ENCODE measurements around the gene MRPS18B.
"Not testable (repeated sequence)": the region's sequence is repeated elsewhere in the genome, so short reads cannot be mapped to it uniquely, and the experiment has no call there.

Gene MRPS18B

DNA sequence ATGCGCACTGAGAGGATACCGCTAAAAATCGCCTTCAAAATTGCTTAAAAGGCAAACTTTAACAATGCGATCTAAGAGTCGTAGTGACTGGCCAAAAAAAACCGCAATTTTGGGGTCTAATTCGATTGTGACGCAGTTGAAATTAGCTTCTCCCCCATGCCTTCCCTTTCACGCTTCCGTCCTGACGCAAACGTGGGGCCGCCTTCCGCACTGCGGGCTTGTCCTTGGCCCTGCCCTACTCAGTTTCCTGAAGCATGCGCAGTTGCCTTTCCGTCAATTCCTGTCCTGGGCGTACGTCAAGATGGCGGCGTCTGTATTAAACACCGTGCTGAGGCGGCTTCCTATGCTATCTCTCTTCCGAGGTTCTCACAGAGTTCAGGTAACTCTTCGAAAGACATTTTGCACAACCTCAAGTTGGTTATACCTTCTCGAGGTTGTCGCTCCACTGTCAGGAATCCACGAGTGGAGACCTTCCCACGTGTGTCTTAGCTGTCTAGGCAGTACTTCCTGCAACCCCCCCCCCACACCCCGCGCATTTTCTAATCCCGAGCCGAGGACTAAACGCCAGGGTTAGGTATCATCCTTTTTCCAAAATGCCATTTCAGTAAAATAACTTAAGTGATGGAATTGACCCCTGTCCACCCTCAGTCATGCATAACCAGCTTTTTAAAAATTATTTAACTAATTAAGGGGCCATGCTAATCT is at the start of gene MRPS18B:
Gene MRPS18B, plus strand, starts transcription at position 276 of the 705 bp plus-strand sequence. Its CDS starts 26 bp downstream, at position 302.
- DNase-seq (ENCODE audit: low read depth) = peak; percentile 93

DNA sequence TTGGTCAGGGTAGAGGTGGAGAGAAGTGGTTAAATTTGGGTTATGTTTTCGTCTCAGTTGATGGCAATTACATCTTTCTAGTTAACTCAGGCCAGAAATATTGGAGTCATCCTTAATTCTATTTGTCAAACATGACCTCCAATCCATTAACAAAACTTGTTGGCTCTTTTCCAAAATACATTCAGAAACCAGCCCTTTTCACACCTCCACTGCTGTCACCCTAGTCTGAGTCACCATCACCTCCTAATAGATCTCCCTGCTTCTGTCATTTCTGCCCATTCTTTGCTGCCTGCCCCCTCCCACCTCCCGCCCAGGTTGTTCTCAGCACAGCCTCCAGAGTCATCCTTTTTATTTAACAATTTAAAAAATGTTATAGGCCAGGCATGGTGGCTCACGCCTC is 49.4 kb upstream of the MRPS18B start:
- DNase-seq (ENCODE audit: low read depth) = no peak

DNA sequence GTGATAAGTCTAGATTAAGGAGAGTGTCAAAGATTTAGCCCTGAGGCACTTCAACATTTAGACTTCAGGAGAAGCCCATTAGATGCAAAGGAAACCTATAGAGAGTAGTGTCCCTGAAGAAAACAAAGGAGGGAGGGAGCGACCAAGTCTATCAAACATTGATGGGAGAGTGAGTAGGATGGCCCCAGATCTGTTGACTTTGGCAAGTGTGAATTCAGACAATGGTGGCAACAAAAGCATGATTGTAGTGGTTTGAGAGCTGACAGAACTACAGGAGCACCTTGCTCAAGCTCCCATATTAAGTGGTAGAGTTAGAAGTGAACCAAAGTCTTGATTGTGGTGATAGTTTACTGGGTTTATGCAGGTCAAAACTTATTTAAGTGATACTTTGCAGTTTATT is 47.4 kb upstream of the MRPS18B start:
- DNase-seq (ENCODE audit: low read depth) = no peak

DNA sequence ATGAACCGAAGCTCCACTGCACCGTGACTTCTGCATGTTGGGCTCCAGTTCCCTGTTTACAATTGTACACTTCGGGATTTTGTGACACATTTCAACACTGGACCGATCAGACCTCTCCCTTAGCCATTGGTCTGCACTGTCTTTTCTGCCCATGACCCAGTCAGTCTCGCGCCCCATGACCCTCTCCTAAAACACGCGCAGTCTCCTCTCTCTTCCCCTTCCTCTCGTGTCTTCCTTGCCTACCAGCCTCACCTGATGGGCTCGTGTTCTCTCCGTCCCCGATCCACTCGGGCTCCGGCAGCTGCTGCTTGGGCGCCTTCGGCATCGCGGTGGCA is 46.9 kb upstream of the MRPS18B start:
- no peak for DNase-seq (ENCODE audit: low read depth)

DNA sequence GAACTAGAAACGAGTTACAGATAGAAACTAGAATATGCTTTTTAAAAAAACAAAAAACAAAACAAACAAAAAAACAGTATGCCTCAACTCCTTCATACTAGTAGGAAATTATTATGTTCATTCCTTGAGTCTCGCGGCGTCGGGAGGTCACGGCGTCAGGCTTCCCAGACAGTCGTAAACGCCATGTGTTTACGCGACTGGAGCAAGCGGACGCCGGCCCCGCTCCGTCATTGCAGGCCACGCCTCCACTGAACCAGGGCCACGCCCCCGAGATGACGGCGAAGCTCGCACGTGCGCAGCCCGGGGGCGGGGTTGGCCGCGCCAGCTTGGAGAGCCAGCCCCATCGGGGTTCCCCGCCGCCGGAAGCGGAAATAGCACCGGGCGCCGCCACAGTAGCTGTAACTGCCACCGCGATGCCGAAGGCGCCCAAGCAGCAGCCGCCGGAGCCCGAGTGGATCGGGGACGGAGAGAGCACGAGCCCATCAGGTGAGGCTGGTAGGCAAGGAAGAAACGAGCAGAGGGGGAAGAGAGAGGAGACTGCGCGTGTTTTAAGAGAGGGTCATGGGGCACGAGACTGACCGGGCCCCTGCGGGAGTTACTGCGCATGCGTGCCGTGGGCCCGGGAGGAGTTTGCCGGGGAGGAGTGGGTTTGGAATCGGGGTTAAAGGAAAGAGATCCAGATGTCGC is 46.4 kb upstream of the MRPS18B start, which contains the start of gene ABCF1:
Gene ABCF1, plus strand, starts transcription at position 368 of the 687 bp plus-strand sequence. Its CDS starts 46 bp downstream, at position 414.
- DNase-seq (ENCODE audit: low read depth) = peak; percentile 76

DNA sequence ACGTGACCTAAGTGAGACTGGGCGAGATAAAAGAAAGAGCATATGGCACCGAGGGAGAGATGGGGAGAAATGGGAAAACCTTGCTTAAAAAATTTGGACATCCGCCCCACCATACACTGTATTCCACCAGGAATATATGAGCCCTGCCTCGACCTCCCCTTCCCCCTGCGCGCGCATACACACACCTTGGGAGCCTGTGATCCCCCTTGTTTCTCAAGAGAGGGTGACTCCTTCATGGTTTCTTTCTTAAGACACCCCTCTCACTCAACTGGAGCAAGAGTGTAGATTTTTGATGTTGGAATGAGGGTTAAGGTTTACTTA is 45.9 kb upstream of the MRPS18B start:
- no peak for DNase-seq (ENCODE audit: low read depth)

DNA sequence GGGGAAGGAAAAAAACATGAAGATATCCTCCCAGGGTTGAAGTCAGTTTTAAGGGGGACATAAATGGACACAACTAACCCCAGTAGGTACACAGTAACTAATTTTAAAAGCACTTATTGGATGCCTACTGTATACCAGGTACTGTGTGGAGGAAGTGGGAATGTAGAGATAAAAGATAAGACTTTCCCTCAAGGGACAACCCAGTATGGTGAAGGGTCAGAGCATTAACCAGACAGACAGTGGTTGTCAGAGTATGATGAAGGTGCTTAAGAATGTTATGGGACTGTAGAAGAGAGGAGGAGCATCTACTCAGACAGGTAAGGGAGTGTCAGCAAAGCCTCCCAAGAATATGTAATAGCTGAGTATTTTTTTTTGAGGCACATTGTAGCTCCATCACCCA is 45.5 kb upstream of the MRPS18B start:
- DNase-seq (ENCODE audit: low read depth) = no peak

DNA sequence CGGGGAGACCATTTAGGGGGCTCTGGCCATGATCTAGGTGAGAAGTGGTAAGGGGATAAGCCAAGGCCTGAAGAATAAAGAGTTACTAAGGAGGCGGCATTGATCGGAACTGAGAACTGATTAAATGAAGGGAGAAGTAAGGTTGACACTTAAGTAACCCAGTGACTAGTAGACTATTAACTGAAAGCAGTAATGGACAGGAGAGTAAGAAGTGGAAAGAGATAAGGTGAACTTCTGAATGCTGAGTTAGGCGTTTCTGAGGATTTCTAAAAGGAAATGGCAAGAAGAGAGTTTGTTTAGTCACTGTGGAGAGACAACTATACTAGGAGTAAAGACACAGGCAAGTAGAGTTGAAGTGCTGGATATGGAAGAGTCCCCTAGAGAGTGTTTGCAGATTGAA is 44.5 kb upstream of the MRPS18B start:
- no peak for DNase-seq (ENCODE audit: low read depth)

DNA sequence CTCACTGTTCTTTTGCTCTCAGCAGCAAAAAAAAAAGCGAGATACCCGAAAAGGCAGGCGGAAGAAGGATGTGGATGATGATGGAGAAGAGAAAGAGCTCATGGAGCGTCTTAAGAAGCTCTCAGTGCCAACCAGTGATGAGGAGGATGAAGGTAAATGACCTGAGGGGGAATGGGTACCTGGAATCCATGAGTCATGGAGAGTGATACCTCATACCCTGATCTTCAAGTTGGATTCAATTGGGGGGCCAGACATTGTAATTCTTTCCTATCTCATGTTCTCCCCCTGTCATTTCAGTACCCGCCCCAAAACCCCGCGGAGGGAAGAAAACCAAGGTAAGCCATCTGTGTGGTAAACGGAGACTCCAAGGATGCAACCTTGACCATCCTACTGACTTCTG is 39.6 kb upstream of the MRPS18B start:
- DNase-seq (ENCODE audit: low read depth) = no peak

DNA sequence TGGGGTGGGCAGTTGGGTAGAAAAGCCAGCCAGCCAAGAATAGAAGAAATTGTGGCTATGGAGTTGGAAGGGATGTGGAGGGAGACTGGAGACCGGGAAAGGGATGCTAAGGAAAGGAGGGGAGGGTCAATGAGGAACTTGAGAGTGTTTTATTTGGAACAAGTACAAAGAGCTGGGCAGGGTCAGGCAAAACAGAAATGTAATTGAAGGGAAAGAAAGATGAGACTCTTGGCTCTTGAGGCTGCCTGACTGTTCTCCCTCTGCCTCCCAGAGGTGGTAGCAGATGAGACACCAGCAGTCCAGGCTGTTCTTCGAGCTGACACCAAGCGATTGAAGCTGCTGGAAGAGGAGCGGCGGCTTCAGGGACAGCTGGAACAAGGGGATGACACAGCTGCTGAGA is 33.7 kb upstream of the MRPS18B start:
- no peak for DNase-seq (ENCODE audit: low read depth)

DNA sequence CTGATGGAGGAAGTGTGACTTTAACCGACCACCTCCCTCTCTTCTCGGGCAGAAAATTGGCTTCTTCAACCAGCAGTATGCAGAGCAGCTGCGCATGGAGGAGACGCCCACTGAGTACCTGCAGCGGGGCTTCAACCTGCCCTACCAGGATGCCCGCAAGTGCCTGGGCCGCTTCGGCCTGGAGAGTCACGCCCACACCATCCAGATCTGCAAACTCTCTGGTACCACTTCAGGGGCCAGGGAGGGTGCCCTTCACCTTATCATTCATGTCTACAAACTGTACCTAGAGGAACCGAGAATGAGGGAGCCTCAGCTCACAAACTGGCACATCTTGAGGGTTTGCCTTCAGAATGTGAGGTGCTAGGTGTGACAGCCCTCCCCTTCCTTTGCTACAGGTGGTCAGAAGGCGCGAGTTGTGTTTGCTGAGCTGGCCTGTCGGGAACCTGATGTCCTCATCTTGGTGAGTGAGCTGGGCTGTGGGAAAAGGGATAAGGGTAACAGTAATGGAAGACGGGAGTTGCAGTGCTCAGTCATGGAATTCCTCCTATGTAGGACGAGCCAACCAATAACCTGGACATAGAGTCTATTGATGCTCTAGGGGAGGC is 27.8 kb upstream of the MRPS18B start:
- no peak for DNase-seq (ENCODE audit: low read depth)

DNA sequence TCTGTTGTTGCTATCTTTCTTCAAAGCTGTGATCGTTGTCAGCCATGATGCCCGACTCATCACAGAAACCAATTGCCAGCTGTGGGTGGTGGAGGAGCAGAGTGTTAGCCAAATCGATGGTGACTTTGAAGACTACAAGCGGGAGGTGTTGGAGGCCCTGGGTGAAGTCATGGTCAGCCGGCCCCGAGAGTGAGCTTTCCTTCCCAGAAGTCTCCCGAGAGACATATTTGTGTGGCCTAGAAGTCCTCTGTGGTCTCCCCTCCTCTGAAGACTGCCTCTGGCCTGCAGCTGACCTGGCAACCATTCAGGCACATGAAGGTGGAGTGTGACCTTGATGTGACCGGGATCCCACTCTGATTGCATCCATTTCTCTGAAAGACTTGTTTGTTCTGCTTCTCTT is 27.1 kb upstream of the MRPS18B start:
- no peak for DNase-seq (ENCODE audit: low read depth)

DNA sequence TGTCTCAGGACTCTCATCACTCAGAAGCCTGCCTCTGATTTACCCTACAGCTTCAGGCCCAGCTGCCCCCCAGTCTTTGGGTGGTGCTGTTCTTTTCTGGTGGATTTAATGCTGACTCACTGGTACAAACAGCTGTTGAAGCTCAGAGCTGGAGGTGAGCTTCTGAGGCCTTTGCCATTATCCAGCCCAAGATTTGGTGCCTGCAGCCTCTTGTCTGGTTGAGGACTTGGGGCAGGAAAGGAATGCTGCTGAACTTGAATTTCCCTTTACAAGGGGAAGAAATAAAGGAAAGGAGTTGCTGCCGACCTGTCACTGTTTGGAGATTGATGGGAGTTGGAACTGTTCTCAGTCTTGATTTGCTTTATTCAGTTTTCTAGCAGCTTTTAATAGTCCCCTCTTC is 26.6 kb upstream of the MRPS18B start:
- no peak for DNase-seq (ENCODE audit: low read depth)

DNA sequence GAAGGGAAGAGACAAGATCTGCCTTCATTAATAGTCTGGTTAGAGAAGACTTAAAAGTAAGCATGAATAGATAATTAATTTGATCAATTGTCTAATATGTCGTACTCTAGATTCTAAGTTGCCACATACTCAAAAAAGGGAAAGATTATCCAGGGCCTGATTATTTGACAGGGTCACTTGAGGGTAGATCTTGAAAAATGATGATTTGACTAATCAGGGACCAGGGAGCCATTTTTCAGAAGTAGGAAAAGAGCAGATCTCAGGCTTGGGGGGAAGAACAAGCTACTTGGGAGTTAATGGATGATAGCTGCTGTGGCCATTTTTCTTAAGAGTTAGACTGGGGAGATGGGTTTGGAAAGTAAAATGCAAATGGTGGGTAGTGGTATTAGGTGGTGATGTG is 25.4 kb upstream of the MRPS18B start:
- DNase-seq (ENCODE audit: low read depth) = no peak

DNA sequence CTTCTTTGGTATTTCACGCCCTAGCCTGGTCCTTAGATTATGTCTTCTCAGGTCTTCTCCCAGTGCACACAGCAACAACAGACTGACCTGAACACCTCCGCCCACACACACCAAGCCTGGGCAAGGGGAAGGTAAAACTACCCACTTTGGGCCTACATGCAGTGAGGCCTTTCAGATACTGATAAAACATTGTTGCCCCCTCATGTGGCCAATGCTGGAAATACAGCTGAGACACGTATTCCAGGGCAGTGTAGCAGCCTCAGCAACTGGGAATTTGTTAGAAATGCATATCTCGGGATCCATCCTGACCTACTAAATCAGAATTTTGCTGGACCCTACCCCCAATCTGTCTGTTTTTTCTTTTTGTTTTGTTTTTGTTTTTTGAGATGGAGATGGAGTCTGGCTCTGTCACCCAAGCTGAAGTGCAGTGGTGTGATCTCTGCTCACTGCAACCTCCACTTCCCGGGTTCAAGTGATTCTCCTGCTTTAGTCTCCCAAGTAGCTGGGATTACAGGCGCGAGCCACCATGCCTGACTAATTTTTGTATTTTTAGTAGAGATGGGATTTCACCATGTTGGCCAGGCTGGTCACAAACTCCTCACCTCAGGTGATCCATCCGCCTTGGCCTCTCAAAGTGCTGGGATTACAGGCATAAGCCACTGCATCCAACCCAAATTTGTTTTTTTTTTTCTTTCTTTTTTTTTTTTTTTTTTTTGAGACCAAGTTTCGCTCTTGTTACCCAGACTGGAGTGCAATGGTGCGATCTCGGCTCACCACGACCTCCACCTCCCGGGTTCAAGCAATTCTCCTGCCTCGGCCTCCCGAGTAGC is 20.1 kb upstream of the MRPS18B start:
- DNase-seq (ENCODE audit: low read depth) = not testable (repeated sequence)

DNA sequence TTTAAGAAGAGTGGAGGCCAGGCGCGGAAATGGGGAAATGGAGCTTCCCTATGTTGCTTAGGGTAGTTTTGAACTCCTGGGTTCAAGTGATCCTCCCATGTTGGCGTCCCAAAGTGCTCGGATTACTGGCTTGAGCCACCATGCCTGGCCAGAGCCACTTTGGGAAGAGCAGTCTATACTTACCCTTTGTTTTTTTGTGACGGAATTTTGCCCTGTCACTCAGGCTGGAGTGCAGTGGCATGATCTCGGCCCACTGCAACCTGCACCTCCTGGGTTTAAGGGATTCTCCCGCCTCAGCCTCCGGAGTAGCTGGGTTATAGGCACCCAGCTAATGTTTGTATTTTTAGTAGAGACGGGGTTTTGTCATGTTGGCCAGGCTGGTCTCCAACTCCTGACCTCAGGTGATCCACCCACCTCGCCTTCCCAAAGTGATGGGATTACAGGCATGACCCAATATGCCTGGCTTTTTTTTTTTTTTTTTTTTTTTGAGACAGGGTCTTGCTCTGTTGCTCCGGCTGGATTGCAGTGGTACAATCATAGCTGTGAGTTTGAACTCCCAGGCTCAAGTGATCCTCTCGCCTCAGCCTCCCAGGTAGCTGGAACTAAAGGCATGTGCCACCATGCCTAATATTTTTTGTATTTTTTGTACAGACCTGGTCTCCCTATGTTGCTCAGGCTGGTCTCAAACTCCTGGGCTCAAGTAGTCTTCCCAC is 18.6 kb upstream of the MRPS18B start:
- no peak for DNase-seq (ENCODE audit: low read depth)

DNA sequence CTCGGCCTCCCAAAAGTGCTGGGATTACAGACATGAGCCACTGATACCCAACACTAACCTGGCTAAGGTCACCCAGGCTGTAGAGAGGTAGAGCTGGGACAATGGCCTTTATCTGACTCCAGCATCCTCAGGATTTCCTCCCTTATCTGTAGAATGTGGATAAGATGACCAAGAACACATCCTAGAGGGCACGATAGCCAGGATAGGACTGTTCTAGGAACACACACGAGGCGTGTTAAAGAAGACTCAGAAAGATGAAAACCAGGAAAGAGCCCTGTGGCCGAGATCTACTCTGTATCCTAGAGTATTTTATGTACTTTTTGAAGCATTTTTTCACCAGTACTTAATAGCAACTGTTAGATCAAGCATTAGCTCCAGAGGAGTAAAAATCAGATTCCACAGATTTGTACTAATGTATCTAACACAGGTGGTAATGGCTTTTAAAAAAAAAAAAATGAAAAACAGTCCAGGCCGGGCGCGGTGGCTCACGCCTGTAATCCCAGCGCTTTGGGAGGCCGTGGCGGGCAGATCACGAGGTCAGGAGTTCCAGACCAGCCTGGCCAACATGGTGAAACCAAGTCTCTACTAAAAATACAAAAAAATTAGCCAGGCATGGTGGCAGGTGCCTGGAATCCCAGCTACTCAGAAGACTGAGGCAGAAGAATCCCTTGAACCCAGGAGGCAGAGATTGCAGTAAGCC is 17.9 kb upstream of the MRPS18B start:
- no peak for DNase-seq (ENCODE audit: low read depth)

DNA sequence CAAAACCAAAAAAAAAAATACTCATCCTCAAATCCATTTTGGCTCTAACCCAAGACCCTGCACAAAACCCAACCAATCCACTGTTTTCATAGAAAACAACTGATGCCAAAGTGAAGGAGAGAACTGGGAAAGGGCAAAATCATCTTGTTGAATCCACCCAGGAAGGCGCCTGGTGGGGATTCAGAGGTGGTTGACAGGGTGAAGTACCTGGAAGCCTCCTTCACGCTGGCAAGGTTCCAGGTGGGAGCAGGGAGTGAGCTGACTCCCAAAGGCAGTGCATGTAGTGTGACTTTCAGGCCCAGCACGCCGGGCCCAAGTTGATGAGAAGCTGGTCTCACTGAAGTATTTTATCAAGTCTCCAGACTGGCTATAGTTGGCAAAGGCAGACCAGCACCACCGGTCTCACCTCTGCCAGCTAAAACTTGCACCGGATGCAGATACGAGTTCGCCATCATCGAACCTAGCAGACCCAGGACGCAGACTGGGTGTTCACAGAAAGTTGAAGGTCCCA is 17.1 kb upstream of the MRPS18B start:
- no peak for DNase-seq (ENCODE audit: low read depth)

DNA sequence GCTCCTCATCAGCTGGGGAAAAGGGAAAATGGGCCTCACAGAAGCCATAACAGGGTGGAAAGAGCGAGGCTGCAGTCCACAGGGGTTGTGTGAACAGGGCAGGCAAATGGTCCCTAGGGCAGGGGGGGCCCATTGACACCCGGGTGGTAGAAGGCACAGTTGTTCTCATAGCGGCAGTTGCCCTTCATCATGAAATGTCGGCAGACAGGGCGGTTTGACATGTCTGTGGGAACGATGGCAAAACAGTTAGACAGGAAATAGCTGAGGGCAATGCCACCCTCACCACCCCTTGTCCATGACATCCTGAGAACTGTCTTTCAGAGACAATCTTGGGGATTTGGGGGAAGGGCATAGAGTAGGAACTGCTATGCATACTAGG is 16.2 kb upstream of the MRPS18B start:
- DNase-seq (ENCODE audit: low read depth) = no peak

DNA sequence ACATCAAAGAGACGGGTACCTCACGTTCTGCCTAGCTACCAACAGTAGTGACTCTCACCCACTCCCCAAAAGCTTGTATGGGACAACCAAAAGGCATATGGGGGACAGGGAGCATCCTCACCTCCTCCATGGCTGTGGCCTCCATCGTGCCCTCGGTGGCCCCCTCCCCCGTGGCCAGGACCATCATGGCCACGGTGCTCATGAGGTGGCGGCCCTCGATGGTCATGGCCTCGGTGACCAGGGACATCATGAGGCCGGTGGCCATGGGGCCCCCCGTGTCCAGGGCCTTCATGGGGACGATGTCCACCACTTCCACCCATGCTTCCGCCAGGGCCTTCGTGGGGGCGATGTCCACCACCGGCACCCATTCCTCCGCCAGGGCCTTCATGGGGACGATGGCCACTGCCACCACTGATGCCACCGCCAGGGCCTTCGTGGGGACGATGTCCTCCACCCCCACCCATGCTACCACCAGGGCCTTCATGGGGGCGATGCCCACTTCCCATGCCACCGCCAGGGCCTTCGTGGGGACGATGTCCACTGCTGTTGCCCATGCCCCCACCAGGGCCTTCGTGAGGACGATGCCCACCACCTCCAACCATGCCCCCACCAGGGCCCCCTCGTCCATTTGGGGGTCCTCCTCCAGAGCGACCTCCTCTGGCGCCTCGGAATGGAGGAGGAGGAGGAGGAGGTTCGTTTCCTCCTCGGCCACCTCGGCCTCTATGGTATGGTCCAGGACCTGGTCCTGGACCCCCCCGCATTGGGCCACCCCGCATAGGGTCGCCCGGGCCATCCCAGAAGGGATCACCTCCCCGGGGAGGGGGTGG is 15.6 kb upstream of the MRPS18B start:
- no peak for DNase-seq (ENCODE audit: low read depth)
